Osteocyte (in vitro differentiated cells): Measurements from ENCODE around the gene KRT83. TPM values are rescaled to one million over a fixed set of nuclear protein-coding genes. Genes with fewer than 3 reads are reported as not detected.
"Not testable (repeated sequence)": the region's sequence is repeated elsewhere in the genome, so short reads cannot be mapped to it uniquely, and the experiment has no call there.

ENCODE experiments used
- DNase-seq: peaks from one replicate; pipeline ENCODE4 v3.0.0; 2021; ENCODE audit warnings: mixed read lengths; ENCODE audit not compliant: unreplicated experiment; ENCODE audit errors: extremely low spot score
- H3K27ac Mint-ChIP-seq: one replicate; pipeline ENCODE4 v1.8.0; 2021; ENCODE audit warnings: mild to moderate bottlenecking, mixed read lengths; ENCODE audit not compliant: unreplicated experiment
- H3K27me3 Mint-ChIP-seq: one replicate; pipeline ENCODE4 v1.8.0; 2021; ENCODE audit warnings: mixed read lengths; ENCODE audit not compliant: unreplicated experiment
- H3K36me3 Mint-ChIP-seq: one replicate; pipeline ENCODE4 v1.8.0; 2021; ENCODE audit warnings: mixed read lengths; ENCODE audit not compliant: unreplicated experiment
- H3K4me1 Mint-ChIP-seq: one replicate; pipeline ENCODE4 v1.8.0; 2021; ENCODE audit warnings: mixed read lengths; ENCODE audit not compliant: unreplicated experiment
- H3K4me3 Mint-ChIP-seq: one replicate; pipeline ENCODE4 v1.8.0; 2021; ENCODE audit warnings: mild to moderate bottlenecking, moderate library complexity, mixed read lengths; ENCODE audit not compliant: unreplicated experiment
- H3K9me3 Mint-ChIP-seq: one replicate; pipeline ENCODE4 v1.8.0; 2021; ENCODE audit warnings: mixed read lengths; ENCODE audit not compliant: unreplicated experiment
- CTCF ChIP-seq: fragments of 200-600 bp; sonication (generic); IDR thresholded peaks from 2 replicates; pipeline ENCODE4 v1.5.0; 2021; ENCODE audit warnings: antibody characterized with exemption, mild to moderate bottlenecking, moderate library complexity
- total RNA-seq: library from RNA; stranded (reverse); gene quantifications from 2 replicates; pipeline ENCODE4 v1.2.1, GENCODE V29; 2021

KRT83 gene
- total RNA-seq, 1 donor from 2014 or later, result not detected

GRCh38 chr12:52287816-52288805, 33.1 kb downstream of the KRT83 start:
- H3K9me3 Mint-ChIP-seq, H3K27ac Mint-ChIP-seq, H3K4me1 Mint-ChIP-seq, H3K36me3 Mint-ChIP-seq, H3K4me3 Mint-ChIP-seq: not testable (repeated sequence)
- peaks cover 13% of the 10 kb centered on the region for H3K27me3 Mint-ChIP-seq
- peak; percentile 75 for DNase-seq

GRCh38 chr12:52286857-52287785, 34.1 kb downstream of the KRT83 start:
- TF ChIP-seq CTCF, result peak; percentile 11
- not testable (repeated sequence) for H3K36me3 Mint-ChIP-seq, H3K4me3 Mint-ChIP-seq, H3K9me3 Mint-ChIP-seq, H3K27ac Mint-ChIP-seq, H3K27me3 Mint-ChIP-seq
- H3K4me1 Mint-ChIP-seq, result peaks cover 11% of the 10 kb centered on the region
- peak; percentile 65 for DNase-seq

- Mint-ChIP-seq H3K27me3 (no peaks in the 10 kb centered on the region), H3K36me3 (no peaks in the 10 kb centered on the region), H3K9me3 (no peaks in the 10 kb centered on the region), H3K27ac (no peak overlapping the region), H3K4me3 (no peak overlapping the region), H3K4me1 (peaks cover 21% of the 10 kb centered on the region)
- TF ChIP-seq CTCF, result no peak
- peak; percentile 79 for DNase-seq
Measured at GRCh38 chr12:52285851-52286530, 35.2 kb downstream of the KRT83 start.

GRCh38 chr12:52285172-52285745, 35.9 kb downstream of the KRT83 start:
- no peaks in the 10 kb centered on the region for H3K9me3 Mint-ChIP-seq
- no peaks in the 10 kb centered on the region for H3K27me3 Mint-ChIP-seq
- H3K4me1 Mint-ChIP-seq, result peaks cover 28% of the 10 kb centered on the region
- H3K36me3 Mint-ChIP-seq, result no peaks in the 10 kb centered on the region
- TF ChIP-seq CTCF, result no peak
- H3K4me3 Mint-ChIP-seq, result no peak overlapping the region
- H3K27ac Mint-ChIP-seq, result no peak overlapping the region
- DNase-seq, result peak; percentile 32

- peak; percentile 32 for DNase-seq
- Mint-ChIP-seq H3K36me3 (no peaks in the 10 kb centered on the region), H3K4me1 (peaks cover 34% of the 10 kb centered on the region), H3K27ac (no peak overlapping the region), H3K9me3 (no peaks in the 10 kb centered on the region), H3K27me3 (no peaks in the 10 kb centered on the region), H3K4me3 (no peak overlapping the region)
- no peak for TF ChIP-seq CTCF
Measured at GRCh38 chr12:52284562-52285171, 36.5 kb downstream of the KRT83 start.
